Activated CD4-positive, CD25-positive, alpha-beta regulatory T cell treated with anti-CD3 and anti-CD28 coated beads, Interleukin-2, amount 50 U/mL, for 72 hours (primary cell): Measurements from ENCODE around the gene DIP2A.
A peak's percentile ranks its signal among the peaks of the same experiment; 100 is the strongest.

Source experiments
- DNase-seq: peaks from one replicate; pipeline ENCODE4 v3.0.0; 2021

DIP2A gene

DNA sequence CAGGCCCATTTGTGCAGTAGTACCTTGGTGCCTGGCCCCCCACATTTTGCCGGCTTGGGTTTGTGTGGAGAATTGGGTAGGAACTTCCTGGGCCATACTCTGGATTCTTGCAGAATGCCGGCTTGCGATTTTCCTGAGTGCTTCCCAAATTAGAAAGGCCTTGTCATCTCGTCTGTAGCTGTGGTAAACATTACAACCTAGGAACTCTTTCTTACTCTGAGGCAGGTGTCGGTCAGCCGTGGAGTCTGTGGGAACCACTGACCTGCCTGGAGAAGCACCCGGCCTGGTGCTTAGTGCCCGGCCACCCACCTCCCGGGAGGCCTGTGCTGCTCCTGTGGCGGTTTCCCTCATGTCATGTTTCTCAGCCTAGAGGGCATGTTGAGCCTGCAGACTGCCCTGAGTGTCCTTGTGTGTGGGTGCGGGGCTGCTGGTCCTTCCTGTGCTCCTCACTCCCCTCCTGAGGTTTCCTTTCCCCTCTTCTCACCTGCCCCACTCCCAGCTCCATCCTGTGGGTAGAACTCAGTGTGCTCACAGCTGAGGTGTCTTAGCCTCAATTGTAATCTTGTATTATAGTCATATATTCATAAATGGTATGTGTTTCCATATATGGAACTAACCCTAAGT, 81.5 kb downstream of the DIP2A start:
- DNase-seq: no peak

DNA sequence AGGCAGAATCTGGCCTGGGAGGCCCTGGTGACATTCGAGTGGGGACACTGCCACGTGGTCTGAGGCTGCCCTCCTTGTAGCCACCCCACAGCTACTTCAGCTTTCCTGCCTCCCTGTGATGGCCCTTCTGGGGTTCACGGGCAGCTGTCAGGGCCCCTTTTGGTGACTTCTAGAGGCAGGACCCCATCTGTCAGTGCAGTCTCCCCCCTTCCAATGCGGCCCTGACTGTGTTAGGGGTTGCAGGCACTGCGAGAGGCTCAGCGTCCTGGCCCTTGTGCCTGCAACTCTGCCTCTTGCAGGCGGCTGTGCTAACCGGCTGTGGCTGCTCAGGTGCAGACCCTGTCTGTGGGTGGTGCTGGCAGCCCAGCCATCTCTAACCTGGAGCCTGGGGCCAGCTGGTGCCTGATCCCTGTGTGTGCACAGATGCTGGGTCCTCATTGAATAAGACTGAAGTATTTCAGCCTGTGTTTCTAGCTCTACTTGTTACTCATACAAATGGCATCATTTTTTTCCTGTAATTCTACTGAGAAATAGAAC, 84.0 kb downstream of the DIP2A start:
- no peak for DNase-seq

DNA sequence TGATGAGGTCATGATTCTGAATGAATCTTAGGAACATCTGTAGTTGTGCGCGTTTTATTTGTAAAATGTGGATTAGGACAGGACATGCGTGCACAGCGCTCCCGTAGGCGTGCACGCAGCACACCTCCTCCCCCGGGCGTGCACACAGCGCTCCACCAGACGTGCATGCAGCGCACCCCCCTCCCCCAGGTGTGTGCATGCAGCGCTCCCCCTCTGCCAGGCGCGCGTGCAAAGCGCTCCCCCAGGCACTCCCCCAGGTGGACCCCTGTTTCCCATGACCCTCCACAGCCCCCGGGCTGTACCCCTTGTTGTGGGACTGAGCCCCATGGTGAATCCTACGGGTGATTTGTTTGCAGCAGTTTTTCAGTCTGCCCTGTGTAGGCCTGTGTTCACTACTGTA, 84.6 kb downstream of the DIP2A start:
- no peak for DNase-seq

DNA sequence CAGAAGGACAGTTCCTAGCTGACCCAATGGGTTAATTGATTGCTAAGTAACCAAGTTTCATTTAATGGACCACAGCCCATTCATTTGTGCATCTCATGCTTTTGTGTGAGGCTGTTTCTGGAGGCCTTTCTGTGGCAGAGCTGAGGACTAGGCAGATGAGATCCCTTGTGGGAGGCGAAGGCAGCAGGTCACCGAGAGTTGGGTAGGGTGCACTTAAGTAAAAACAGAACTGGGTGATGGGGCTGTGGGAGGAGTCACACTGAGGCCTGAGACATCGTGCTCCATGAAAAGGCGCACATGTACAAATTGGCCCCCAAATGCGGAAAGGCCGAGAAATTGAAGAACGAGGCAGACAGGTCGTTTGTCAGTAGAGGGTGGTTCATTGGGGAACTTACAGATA, 85.3 kb downstream of the DIP2A start:
- no peak for DNase-seq

DNA sequence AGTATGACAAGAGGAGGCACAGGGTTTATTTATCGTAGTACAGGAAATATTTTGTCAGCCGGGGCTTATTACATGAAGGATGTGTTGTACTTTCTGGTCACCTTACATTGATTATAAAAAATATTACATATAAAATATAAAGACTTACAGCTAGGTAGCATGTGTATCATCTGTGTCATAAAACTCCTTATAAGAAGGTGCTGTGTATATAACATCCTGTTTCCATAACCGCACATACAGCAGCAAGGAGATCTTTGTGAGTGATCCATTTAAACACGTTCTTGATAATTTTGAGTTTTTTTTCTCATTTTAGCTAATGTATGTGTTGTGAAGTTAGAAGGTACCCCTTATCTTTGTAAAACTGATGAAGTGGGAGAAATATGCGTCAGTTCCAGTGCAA, 86.1 kb downstream of the DIP2A start:
- DNase-seq: no peak

DNA sequence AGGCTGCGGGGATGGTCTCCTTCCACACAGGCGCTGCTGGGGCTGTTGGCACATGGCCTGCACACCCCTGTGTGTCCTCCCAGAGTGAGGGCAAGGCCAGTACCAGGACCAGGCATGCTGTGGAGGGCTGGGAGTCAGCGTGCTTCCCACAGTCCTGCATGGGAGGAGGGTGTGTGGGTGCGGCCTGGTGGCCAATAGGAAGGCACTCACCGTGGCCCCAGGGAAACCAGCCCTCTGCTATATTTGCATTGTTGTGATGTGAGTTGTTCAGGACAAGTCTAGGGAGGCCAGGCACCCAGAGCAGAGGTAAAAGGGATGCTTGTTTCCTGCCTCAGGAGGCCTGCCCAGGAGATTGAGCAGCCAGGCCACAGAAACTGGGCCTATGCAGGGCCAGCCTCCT, 86.7 kb downstream of the DIP2A start:
- DNase-seq: no peak

DNA sequence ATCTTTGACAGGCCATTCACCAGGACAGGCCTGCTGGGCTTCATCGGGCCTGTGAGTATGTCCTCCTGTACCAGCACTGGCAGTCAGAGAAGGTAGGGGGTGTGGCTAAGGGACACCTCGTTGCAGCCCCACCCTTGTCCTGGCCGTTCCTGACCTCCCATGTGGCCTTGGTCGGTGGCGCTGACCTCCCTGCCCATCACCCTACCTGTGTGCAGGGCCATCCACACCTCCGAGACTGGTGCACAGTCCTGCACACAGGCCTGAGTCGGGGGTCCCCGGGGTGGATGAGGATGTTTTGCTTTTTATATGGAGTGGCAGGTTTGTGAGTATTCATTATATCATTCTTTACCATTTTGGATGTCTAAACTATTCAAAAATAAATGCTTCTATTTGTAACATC, 87.2 kb downstream of the DIP2A start:
- no peak for DNase-seq

DNA sequence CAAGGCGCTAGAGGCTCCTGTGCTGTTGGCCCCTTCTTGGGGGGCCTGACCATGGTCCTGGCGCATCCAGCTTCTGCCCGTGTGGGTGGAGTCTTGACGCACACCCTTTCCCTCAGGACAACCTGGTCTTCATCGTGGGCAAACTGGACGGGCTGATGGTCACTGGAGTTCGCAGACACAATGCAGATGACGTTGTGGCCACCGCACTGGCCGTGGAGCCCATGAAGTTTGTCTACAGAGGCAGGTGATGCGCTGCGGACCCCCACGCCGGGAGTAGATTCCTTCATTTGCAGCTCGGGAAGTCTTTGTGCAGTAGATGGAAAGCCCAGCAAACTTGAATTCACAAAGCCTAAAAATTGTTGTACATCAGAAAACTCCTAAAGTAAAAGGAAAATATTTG, 88.1 kb downstream of the DIP2A start:
- DNase-seq: no peak

DNA sequence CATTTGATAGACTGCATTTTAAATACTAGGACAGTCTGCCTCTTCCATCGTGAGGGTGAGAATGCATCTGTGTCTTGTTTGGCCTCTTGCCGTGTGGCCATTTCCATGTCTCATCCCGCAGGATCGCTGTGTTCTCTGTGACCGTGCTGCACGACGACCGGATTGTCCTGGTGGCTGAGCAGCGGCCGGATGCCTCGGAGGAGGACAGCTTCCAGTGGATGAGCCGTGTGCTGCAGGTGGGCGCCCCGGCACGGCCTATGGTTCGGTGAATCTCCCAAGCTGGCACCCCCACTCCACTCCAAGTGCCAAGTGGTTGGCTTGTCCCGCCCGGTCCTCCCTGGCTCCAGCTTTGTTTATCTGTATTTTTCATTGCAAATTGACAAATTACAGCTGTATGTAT, 91.0 kb downstream of the DIP2A start:
- no peak for DNase-seq

DNA sequence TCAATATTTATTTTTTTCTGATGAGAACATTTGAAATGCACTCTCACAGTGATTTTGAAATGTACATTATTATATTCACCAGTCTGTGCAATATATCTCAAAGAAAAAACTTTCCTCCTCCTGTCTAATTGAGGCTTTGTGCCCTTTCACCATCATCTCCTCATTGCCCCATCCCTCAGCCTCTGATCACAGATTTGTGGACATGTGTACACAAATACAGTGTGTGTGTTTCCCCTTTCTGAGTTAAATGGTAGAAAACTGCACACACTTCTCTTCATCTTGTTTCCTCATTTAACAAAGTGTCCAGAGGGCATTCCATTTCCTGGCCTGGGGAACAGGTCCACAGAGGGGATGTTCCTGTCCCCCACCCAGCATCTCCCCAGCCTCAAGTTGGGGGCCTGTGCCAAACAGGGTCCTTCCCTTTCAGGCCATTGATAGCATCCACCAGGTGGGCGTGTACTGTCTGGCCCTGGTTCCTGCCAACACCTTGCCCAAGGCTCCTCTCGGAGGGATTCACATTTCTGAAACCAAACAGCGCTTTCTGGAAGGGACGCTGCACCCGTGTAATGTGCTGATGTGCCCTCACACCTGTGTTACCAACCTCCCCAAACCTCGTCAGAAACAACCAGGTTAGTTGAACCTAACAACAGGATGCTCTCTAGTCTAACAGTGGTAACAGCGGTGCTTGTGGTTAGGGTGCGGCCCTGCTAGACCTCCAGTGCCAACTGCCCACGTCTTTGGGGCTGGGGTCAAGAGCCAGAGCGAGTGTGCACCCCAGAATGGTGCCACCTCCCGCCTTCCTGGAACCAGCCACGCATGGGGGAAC, 91.6 kb downstream of the DIP2A start:
- DNase-seq: peak; percentile 44

DNA sequence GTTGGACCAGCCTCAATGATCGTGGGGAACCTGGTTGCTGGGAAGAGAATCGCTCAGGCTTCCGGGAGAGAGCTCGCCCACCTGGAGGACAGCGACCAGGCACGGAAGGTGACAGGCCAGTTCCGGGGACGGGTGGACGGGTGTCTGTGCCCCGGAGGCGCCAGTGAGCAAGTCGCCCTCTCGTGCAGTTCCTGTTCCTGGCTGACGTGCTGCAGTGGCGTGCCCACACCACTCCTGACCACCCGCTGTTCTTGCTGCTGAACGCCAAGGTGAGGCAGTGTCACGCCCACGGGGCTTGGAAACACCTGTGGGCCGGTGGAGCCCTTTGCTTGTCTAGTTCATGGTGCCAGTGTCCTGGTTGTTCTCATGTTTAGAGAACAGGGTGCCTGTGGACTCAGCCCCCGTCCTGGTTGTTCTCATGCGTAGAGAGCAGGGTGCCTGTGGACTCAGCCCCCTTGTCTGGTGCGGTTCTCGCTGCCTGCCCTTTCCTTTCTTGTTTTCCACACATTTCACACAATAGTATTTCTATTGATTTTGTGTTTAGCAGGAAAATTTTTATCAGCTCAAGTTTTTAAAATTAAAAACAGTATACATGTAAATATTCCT, 93.0 kb downstream of the DIP2A start:
- peak; percentile 60 for DNase-seq

DNA sequence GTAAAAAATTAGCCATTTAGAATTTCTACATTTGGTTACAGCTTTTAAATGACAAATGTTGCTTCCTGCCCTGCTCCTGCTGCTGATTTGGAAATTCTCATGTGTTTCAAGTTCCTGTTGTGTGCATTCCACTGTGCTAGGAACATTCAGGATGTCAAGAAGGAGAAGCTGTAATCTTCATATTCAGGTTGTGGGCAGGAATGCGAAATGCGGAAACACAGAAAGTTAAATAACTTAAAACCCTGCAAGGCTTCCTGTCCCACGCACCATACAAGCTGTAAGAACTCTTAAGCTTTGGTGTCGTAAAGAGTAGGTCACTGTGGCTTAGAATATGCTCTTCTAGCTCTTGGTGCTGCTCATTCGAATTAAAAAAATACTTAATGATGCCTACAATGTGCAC, 93.6 kb downstream of the DIP2A start:
- no peak for DNase-seq

DNA sequence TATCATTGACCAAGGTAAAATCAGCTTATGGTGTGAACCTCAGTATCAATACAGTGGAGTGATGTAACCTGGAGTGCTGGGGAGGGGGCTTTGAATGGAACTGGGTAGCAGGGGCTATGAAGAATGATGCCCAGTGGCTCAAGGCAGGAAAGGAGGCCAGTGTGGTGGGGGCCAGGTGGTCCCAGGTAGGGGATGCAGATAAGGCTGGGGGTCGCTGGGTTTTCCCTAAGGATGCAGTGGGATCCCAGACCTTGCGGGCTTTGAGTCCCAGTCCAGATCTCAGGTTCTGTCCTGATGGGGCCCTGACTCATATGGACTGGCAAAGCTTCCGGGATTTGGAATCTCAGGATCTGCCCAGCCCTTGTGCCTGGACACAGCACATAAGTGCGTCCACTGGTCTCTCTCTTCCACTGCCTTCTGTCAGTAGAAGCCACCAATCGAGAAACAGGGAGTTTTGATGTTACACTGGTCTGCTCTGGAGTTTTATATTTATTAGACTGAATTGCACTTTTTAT, 94.2 kb downstream of the DIP2A start:
- DNase-seq: no peak

DNA sequence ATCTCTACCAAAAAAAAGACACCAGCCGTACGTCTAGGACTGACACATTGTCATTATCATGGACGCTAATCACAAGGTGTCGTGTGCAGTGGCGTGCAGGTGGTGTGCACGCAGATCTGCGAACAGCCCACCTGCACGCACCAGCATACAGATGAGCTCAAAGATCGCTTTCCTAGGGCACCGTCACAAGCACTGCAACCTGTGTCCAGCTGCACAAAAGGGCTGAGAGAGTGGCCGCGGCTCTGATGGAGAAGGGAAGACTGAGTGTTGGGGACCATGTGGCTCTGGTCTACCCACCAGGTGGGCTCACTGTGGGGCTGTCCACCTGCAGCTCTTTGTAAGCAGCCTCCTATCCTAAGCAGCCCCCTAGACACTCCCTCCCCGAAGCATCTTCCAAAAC, 95.3 kb downstream of the DIP2A start:
- DNase-seq: no peak

DNA sequence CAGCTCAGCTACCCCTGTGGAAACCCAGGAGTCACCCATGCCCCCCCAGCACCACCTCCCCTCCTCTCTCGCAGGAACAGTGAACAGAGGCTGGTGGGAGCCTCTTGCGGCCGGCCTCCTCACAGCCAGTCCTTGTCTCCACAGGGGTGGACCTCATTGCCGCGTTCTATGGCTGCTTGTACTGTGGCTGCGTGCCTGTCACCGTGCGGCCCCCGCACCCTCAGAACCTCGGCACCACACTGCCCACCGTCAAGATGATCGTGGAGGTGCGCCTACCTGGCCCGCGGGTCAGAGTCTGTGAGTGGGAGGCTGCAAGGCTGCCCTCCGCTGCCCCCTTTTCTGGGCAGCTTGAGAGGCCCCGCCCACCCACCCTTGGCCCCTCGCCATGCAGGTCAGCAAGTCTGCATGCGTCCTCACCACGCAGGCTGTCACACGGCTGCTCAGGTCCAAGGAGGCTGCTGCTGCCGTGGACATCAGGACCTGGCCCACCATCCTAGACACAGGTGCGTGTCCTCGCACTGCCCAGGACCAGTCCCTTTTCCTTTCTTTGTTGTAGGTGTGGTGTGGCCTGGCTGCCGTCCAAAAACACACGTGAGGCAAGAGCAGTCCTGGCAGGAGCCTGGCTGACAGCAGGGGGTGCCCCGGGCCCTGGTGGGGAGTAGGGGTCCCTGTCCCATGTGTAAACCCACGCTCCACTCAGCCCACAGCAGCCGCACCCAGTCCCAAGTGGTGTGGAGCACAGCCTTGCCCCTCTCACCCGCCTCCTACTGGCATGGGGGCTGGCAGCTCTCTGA, 95.9 kb downstream of the DIP2A start:
- no peak for DNase-seq

DNA sequence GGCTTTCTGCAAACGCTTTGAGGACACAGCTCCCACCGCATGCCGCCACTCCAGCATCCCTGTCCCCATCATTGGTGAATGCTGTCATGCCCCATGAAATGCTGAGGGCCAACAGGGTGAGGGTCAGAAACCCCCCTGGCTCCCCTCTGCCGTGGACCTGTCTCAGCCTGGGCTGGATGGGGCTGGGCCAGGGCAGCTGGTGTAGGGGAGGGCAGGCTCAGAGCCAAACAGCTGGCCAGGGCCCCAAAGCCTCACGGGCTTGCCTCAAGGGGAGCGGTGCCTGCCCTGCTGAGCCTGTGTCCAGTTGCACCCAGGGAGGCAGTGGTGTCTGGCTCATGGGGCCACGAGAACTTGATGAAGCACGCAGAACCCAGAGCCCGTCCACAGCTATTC, 96.5 kb downstream of the DIP2A start:
- no peak for DNase-seq

DNA sequence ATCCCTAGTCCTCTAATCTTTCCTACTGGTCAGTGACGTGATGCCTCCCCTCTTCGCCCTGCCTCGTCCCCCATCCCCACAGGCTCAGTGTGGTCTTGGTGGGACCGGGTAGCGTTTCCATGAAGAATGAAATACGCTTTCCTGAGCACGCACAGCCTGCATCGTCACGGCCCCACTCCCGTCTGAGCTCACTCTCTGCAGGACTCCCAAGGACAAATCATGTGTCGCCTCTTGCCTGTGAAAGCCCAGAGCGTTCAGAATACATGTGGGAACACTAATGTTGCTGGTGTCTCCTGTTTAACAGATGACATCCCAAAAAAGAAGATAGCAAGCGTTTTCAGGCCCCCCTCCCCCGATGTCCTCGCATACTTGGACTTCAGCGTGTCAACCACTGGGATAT, 97.0 kb downstream of the DIP2A start:
- no peak for DNase-seq

DNA sequence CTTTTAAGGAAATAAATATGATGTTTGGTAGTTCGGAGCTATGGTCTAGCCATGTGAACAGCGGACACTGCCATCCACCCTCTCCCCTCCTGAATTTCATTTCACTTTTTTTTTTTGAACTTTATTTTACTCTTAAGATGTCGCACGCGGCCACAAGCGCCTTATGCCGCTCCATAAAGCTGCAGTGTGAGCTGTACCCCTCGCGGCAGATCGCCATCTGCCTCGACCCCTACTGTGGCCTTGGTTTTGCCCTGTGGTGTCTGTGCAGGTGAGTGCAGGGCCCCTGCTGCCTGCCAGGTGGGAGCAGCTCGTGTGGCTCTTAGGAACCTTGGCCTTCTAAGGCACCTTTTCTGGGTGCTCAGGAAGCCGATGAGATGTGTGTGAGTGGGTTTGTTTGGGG, 98.1 kb downstream of the DIP2A start:
- DNase-seq: no peak

DNA sequence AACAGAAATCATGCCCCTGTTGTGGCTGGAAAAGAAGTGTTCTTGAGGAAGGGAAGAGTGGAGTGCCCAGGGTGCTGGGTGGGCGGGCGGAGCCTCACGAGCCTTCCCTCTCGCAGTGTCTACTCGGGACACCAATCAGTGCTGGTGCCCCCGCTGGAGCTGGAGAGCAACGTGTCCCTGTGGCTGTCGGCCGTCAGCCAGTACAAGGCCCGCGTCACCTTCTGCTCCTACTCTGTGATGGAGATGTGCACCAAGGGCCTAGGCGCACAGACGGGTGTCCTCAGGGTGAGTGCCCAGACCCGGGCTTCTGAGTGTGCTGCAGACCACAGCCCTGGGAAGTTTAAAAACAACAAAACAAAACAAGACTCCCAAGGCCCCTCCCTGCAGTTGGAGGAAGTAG, 98.8 kb downstream of the DIP2A start:
- no peak for DNase-seq

DNA sequence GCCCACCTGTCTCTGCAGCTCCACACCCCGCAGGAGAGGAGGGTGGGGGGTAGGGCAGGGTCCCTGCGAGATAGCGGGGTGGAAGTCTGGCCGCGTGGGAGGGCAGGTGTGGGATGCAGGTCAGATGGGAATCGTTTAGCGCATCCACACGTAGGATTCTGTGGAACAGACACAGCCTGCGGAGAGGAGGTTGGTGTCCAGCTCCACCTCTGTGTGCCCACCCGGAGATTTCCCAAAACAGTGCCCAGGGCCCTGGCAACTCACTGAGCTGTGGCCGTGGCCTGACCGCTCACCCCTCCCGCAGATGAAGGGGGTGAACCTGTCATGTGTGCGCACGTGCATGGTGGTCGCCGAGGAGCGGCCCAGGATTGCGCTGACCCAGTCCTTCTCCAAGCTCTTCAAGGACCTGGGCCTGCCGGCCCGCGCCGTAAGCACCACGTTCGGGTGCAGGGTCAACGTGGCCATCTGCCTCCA, 99.3 kb downstream of the DIP2A start:
- no peak for DNase-seq

DNA sequence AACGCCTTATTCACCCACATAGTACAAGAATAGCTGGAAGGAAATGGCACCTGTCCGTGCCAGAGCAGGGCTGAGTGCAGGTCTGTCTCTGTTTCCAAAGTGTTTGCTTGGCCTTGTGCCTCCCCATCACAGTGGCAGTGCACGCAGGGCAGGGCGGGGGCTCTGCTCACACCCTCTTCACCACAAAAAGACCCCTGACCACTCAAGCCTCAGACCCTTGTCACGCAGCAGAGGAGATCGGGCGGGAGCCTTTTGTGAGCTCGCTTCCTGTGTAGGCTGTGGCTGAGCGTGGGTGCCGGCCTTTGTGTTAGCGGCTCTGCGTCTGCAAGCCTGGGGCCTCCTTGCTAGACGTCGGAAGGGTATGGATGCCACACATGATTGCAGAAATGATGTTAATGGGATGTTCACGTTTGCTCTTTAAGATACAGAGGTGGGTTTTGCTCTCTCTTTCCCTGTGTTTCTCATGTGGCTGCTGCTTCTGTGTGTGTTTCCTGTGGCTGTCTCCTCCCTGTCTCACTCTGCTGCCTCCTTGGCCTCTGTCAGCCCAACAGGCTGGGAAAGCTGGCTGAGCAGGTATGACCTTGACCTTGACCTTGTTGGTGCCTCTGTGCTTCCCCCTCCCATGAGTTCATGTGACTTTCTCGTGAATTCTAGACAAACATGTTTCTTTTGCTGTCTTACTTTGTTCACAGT, 100.7 kb downstream of the DIP2A start:
- peak; percentile 60 for DNase-seq
